Muscle of back (tissue), 11 donors: ENCODE data around the gene SCAPER. TPM values are rescaled to one million over a fixed set of nuclear protein-coding genes. Genes with fewer than 3 reads are reported as not detected.
A peak's percentile ranks its signal among the peaks of the same experiment; 100 is the strongest.
"Not testable (repeated sequence)": the region's sequence is repeated elsewhere in the genome, so short reads cannot be mapped to it uniquely, and the experiment has no call there.

Source experiments
- DNase-seq, 3 donors: peaks; one replicate each; pipeline versions ENCODE4 v3.0.0 to v3.0.0-alpha.2; 2013
- polyA plus RNA-seq, 10 donors: library from polyadenylated mRNA; unstranded; fragments of 120-200 nt; gene quantifications; one replicate each; pipeline ENCODE4 v1.2.1, GENCODE V29; 2013; ENCODE audit not compliant: insufficient read length in 10 of 10

Gene SCAPER
- polyA plus RNA-seq, 10 donors = 33.9 to 94.7 (median 53.3) TPM

DNA sequence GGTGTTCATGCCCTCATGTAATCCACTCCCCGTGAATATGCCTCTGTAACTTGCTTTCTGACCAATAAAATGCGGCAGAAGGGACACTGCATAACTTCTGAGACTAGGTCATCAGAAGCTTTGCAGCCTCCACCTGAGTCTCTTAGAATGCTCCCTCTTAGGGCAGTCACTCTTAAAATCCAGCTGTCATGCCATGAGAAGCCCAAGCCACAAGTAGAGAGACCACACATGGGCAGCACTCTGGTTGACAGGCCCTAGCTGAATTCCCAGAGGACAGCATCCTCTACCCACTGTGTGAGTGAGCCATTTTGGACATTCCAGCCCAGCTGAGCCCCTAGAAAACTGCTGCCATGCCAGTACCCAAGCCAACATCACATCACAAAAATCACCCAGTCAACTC is 41.4 kb downstream of the SCAPER start:
- no peak for DNase-seq

DNA sequence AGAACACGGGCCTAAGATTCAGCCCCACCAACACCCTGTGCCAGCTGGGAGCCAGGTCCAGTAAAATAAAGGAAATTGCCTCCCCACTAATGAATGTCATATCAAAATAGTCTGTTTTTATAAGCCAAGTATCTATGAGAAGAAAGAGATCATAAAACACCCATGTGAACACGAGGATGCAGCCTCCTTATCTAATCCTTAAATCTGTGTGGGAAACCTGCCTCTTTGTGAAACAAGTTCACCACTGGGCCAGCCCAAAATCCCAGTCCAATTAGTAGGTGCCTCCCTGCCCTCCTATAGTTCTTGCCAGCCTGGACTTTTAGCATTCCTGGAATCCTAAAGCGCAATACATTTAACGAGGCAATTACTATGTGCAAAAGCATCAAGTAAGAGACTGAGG is 42.0 kb downstream of the SCAPER start:
- DNase-seq = no peak

DNA sequence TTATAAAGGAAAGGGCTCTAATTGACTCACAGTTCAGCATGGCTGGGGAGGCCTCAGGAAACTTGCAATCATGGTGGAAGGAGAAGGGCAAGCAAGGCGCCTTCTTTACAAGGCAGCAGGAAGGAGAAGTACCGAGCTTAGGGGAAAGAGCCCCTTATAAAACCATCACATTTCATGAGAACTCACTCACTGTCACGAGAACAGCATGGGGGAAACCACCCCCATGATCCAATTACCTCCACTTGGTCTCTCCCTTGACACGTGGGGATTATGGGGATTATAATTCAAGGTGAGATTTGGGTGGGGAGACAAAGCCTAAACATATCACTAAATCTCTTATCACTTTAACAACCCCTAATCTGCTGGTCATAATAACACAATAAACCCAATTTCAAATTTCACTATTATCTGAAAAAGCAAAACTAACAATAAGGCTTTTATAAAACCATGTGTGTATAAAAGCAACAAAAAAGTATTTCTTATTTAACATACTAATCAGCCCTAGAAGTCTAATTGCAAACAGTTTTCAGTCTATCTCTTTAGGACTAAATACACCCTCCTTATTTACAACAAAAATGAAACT is 43.2 kb downstream of the SCAPER start:
- no peak for DNase-seq

DNA sequence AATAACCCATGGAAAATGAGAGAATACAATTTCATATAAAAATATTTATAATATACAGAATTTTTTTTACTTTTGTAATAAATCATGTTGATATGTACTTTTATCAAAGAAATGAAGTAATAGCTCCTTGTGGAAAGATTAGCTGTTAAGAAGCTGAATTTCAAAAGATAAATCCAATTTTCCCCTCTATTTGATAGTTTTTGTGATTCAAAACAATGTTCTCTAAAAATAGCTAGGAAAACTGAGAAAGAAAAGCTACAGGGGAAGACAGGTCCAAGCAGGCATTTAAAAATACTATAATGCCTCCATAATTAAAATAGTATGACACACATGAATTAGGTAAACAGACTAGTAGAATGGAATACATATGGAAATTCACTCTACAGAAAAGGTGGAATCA is 44.9 kb downstream of the SCAPER start:
- DNase-seq = no peak

DNA sequence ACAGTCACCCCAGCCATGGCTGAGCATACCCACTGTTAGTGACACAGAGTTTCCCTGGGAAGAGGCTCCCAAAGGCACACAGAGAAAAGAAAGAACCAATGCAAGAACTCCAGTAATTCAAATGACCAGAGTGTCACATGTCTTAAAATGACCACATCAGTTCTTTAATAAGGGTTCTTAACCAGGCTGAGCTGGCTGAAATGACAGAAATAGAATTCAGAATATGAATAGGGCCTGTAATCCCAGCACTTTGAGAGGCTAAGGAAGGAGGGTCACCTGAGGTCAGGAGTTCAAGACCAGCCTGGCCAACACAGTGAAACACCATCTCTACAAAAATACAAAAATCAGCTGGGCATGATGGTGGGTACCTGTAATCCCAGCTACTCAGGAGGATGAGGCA is 54.8 kb downstream of the SCAPER start:
- DNase-seq = not testable (repeated sequence)

DNA sequence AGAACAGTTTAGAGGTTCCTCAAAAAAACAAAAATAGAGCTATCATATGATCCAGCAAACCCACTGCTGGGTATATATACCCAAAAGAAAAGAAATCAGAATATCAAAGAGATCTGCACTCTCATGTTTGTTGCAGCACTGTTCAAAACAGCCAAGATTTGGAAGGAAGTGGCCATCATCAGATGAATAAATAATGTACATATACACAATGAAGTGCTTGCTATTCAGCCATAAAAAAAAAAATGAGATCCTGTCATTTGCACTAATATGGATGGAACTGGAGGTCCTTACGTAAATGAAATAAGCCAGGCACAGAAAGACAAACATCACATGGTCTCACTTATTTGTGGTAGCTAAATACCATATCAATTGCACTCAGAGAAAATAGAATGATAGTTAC is 58.4 kb downstream of the SCAPER start:
- no peak for DNase-seq

DNA sequence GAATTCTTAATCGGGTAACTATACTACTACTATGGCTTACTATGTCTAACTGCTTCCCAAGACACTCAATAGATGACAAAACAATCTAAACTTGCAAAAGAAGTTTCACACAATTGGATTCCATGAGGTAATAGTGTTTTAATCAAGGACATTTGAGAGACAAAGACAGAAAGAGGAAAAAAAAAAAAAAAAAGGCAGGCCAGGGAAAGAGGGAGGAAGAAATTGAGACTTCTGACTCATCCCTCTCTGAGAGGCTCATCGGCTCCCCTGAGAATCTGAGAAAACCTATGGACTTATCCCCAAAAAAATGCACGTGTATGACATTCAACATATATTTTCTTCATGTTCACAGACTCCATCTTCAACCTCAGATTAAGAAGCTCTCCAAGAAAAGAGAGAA is 61.0 kb downstream of the SCAPER start:
- peak in 1 of 3 donors; percentile 1 for DNase-seq

DNA sequence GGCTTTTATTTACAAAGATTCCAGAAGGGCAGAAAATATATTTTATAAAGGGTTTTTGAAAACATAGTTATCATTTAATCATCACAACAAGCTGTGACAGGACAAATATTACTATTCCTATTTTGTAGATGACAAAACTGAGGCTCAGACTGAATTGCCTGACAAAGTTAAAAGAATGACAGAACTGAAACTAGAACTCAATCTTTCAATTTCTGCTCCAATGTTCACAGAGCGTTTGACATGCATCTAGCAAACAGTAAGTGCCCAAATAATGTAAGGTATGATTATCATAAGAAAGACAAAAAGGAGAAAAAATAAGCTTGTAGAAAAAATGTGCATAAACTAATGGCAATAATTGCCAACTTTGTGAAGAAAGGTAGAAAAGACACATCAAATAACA is 61.9 kb downstream of the SCAPER start:
- DNase-seq = no peak

DNA sequence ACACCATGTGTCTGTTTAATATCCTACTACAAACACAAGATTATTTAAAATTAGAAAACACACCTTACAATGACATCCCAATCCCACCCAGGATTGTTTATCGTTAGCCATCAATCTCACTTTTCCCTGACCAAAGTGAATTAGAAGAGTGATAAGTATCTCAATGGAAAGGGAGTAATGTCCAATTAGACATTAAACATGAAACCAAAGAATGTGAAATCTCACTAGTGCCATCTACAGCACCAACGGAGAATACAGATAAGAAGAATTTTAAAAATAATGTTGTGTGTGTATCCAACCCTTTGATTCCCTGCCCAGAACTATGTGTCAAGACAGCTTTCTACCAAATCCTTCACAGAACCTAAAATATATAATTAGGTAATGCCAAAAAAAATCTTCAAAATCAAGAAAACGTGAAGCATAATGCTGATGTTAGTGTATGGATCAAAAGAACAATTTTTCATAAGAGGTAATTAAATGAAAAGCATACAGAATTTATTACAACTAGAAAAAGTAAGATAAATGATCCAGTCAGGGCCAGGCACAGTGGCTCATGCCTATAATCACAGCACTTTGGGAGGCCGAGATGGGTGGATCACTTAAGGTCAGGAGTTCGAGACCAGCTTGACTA is 64.2 kb downstream of the SCAPER start:
- peak; percentile 6 to 26 (median 7) for DNase-seq

DNA sequence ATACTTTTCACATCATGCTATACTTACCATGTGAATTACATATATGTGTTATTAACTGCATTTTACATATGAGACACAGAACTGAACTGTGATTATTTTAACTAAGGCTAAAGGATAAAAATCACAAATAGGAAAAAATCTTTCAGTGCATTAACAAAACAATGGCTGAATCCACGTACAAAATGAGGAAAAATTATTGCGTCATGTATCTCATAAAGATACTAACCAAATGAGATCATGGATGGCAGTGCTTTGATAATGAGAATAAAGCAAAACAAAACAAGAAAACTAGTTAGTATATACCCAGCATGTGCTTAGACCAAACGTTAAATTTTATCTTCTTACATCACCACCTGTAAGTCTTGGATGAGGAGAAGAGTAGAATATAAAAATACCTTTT is 66.0 kb downstream of the SCAPER start:
- no peak for DNase-seq

DNA sequence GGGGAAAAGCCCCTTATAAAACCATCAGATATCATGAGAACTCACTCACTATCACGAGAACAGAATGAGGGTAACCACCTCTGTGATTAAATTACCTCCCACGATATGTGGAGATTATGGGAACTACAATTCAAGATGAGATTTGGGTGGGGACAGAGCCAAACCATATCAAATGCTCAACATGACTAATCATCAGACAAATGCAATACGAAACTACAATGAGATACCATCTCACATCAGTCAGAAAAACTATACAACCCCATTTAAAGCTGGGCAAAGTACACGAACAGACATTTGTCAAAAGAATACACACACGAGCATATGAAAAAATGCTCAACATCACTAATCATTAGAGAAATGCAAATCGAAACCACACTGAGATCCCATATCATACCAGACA is 67.7 kb downstream of the SCAPER start:
- no peak for DNase-seq

DNA sequence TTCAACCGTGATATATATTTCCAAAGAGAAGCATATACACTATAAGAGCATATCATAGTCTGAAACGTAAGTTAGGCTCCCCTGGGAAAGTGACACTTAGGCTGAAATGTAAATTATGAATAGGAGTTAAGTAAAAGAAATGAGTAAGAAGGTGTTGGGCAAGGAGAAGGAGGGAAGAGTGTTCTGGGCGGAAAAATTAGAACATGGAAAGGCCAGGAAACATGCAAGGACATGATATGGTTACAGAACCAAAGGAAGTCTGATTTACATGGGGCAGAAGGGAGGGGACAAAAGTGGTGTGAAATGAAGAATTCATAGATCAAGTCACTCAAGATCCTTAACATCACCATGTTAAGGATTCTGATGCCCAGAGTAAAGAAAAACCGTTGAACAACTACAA is 75.2 kb downstream of the SCAPER start:
- no peak for DNase-seq

DNA sequence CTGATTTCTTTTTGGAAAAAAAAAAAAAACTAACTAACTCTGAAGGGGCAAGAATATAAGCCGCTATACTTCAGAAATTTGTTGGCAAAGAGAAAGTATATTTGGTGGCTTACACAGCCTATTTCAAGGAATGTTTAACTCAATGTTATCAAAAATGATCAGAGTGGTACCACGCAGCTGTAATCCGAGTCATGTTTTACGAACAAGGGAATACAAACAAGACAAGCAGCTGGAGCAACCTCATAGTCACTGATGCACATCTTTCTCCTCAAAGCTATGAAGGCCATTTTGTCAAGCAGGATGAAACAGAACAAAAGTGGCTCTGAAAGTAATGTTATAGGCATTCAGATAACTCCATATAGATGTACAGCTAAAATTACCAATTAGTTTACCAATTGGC is 81.2 kb downstream of the SCAPER start:
- DNase-seq = no peak

DNA sequence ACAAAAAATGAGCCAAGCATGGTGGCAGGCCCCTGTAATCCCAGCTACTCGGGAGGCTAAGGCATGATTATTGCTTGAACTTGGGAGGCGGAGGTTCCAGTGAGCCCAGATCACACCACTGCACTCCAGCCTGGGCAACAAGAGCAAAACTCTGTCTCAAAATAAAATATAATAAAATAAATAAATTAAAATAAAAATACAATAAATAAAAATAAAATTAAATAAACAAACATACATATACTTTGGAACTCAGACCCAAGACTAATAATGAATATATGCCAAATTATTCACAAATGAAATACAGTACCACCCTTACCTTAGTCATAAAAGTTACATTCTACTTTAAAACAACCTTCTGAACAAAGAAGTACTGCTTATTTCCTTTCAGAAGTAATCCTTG is 81.8 kb downstream of the SCAPER start:
- DNase-seq = no peak

DNA sequence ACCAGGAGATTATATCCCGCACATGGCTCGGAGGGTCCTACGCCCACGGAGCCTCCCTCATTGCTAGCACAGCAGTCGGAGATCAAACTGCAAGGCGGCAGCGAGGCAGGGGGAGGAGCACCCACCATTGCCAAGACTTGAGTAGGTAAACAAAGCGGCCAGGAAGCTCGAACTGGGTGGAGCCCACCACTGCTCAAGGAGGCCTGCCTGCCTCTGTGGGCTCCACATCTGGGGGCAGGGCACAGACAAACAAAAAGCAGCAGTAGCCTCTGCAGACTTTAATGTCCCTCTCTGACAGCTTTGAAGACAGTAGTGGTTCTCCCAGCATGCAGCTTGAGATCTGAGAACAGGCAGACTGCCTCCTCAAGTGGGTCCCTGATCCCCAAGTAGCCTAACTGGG is 86.2 kb downstream of the SCAPER start:
- not testable (repeated sequence) for DNase-seq

DNA sequence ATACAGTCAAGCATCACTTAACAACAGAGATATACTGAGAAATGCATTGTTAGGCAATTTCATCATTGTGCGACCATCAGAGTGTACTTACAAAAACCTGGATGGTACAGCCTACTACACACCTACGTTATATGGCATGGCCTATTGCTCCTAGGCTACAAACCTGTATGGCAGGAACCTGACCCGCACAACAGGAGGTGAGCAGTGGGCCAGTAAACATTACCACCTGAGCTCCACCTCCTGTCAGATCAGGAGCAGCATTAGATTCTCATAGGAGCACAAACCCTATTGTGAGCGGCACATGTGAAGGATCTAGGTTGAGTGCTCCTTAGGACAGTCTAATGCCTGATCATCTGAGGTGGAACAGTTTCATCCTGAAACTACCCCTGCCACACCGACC is 89.7 kb downstream of the SCAPER start:
- no peak for DNase-seq

DNA sequence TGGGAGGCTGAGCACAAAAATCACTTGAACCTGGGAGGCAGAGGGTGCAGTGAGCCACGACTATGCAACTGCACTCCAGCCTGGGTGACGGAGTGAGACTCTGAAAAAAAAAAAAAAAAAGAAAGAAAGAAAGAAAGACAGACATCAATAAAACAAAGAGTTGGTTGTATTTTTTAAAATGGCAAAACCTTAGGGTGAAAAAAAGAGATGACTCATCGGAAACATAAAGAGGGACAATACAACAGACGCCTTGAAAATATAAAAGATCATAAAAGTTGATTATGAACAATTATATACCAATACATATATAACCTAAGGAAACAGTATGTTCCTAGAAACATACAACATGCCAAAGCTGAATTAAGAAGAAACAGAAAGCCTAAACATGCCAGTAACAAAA is 92.8 kb downstream of the SCAPER start:
- DNase-seq = no peak

DNA sequence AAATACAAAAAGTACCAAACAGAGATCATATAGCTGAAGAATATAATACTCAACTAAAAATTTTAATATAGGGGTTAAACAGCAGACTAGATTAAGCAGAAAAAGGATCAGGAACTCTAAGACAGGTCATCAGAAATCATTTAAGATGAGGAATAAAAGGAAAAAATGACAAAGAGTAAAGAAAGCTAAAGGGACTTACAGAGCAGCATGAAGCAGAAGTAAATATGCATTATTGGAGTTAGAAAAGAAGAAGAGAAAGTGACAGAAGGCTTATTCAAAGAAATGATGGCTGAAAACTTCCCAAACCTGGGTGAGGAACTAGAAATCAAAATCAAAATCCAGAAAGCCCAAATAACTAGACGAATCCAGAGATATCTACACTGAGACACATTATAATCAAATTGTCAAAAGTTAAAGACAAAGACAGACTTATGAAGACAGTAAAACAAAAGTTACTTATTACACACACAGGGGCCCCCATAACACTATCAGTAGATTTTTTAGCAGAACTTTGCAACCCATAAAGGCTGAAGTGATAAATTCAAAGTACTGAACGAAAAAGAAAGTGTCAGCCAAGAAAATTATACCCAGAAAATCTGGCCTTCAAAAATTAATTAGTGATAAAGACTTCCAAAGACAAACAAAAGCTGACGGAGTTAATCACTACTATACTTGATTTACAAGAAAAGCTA is 95.6 kb downstream of the SCAPER start:
- no peak for DNase-seq

DNA sequence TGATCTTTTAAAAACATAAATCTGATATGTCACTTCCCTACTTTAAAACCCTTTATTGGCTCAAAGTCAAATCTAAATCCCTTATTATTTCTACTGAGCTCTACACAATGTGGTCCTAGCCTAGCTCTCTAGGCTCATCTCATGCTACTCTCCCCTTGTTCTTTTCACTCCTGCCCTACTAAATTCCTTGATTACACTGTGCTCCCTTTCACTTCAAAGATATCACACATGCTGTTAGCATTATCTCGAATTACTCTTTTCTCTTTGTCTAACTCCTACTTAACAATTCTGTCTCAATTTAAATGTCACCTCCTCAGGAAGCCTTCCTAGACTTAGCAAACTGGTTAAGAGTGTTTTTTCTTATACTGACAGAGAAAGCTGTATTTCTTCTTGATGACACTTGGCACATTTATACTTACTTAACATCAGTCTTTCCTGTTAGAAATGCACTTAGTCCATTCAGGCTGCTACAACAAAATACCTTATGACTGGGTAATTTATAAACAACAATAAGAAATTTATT is 102.0 kb downstream of the SCAPER start:
- no peak for DNase-seq

DNA sequence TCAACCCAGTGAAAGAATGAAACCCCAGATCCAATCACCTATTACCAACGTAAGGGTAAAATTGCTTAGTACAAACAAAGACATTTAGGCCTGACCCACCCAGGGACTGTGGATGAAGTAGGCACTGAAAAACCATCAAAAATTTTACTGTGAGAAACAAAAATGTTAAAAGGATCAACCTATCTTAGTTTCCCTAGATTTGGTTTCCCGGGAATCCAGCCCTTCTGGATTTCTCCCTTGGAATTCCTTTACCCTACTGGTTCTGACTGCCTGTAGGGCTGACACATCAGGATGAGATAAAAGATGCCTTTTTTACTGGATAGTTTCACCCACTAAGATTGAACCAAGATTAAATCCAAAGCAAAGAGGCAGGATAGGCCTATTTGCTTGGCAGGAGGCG is 102.7 kb downstream of the SCAPER start:
- DNase-seq = no peak

DNA sequence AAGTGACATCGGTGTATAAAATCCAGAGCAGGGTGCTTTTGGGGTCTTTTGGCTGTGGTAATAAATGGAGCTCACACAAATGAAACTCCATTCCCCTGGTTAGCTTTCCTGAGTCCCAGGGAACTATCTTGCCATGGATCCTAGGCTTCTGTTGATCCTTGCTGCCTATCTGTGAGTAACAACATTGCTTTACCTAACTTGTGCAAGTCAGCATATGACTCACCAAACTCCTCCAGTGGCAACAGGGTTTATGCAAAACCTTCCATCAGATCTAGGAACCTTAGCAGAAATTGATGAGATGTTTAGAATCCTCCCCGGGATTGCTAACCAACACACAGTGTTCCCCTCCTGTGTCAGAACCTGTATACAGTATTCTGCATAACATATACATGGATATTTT is 105.4 kb downstream of the SCAPER start:
- DNase-seq = no peak

DNA sequence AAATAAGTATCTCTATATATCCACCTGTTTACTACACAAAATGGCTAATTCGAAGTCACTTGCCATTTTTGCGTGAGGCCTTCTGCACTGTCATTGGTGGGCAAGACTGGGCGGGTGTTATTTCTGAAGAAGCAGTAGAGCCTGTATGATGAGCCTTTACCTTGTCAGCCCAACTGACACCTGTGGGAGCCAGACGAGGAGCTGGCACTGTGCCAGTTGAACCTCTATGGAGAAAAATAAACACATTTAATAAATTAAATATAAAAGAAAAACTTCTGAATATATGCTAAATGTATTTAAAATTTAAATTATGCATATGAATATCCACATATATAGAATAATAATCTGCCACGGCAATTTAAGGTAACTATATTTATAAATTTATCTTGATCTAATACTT is 109.9 kb downstream of the SCAPER start:
- no peak for DNase-seq

DNA sequence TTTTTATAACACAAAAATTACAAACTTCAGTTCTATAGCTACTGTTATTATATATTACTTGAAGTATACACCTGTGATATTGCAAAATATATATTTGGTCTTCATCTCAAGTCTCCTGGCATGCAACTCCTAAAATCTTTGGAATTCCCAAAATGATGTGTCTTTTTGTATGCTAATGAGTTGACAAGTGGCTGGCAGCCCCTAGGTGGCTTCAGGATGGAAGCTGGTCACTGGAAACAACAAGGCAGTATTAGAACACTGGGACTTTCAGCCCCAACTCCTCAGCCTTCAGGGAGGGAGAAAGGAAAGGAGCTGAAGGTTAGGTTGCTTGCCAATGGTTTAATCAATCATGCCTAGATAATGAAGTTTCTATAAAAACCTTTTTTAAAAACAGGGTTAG is 112.0 kb downstream of the SCAPER start:
- no peak for DNase-seq
